Fibroblast of skin of scalp (primary cell): ENCODE results near the gene NLRC5.
A peak's percentile ranks its signal among the peaks of the same experiment; 100 is the strongest.

Experiments used
- DNase-seq: peaks from one replicate; pipeline ENCODE4 v3.0.0-alpha.2; 2013

The NLRC5 gene

GRCh38 chr16:57025941-57026777 lies 36.8 kb downstream of the NLRC5 start:
- DNase-seq = no peak

GRCh38 chr16:57026778-57027062 lies 37.4 kb downstream of the NLRC5 start:
- no peak for DNase-seq

DNA sequence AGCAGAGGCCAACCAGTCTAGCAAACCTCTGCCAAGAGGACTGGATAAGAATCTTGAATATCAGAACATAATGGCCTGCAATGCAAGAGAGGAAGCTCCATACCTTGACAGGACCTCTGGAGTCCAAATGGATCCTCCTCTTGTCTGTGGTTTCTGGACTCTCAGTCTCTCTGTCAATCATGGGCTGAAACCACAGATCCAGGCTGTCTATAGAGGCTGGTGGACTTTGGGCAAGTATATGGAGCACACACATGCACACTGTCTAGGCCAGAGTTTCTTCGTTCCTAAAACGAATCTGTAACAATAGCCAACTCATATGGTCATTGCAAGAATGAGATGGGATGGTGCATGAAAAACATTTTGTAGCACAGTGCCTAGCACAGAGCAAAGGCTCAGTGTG lies 37.7 kb downstream of the NLRC5 start:
- no peak for DNase-seq

DNA sequence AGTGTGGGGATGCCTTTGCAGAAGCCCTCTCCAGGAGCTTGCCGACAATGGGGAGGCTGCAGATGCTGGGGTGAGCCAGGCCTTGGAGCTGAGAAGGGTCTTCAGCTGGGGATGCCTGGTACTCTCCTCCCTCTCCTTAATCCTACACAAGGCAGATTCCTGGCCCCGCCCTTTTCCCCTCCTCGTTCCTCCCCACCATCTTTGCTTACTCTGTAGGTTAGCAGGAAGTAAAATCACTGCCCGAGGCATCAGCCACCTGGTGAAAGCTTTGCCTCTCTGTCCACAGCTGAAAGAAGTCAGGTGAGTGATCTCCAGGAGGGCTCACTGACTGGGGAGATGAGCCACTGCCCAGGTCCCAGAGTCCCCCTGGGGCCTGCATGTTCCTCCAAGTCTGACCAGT lies 38.7 kb downstream of the NLRC5 start:
- no peak for DNase-seq

- peak; percentile 36 for DNase-seq
Measured at GRCh38 chr16:57029161-57030160, 40.1 kb downstream of the NLRC5 start.

DNA sequence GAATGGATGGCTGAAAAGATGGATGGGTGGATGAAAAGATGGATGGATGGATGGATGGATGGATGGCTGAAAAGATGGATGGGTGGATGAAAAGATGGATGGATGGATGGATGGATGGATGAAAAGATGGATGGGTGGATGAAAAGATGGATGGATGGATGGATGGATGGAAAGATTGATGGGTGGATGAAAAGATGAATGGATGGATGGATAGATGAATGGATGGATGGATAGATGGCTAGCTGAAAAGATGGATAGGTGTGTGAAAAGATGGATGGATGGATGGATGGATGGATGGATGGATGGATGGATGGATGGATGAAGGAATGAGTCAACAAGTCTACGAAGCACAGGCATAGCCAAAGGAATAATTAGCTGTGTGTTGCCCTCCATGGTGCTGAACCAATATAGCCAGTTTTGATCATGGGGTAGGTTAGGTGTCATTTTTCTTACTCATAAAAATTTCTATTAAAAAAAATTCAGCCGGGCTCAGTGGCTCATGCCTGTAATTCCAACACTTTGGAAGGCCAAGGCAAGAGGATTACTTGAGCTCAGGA lies 41.1 kb downstream of the NLRC5 start:
- DNase-seq = no peak

DNA sequence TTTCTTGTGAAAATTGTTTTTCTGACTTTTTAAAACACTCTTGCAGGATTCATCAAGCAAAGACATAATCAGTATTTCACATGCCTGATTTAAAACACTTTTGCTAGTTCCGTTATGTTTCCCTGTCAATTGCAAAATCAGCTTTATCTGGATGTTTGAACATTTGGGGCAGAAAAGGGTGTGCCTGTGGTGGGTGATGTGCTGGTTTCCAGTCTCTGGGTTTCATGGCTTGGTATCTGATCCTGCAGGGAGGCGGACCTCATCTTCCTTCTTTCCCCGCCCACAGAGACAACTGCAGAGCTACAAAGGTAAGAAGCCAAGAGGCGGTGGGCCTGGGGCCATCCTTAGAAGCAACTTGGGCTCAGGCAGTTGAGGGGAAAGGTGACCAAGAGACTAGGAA lies 41.8 kb downstream of the NLRC5 start:
- no peak for DNase-seq

DNA sequence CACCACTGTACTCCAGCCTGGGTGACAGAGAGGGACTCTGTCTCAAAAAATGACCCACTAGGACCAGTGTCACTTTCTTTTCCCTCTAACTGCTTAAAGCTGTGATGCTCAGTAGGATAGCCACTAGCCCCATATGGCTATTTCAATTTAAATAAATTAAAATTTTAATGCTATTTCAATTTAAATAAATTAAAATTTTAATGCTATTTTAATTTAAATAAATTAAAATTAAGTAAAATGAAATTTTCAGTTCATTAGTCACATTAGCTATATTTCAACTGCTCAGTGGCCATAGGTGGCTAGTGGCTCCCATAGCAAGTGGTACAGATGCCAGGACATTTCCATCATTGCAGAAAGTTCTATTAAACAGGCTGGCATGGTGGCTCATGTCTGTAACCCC lies 43.0 kb downstream of the NLRC5 start:
- DNase-seq = no peak

DNA sequence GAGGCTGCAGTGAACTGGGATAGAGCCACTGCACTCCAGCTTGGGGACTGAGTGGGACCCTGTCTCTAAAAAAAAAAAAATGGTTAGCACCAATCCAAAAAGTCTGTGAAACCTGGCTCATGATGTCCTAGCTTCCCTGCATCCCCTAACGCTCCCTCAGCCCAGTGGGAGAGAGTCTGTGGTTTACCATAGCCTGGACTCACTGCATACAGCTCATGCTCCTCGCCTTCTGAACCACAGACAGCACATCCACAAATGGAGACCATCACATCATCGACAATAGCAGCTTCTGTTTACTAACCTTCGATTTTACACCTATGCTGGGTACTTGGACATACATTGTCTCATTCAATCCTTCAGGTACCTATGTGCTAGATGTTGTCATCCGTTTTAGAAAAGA lies 43.6 kb downstream of the NLRC5 start:
- peak; percentile 12 for DNase-seq

DNA sequence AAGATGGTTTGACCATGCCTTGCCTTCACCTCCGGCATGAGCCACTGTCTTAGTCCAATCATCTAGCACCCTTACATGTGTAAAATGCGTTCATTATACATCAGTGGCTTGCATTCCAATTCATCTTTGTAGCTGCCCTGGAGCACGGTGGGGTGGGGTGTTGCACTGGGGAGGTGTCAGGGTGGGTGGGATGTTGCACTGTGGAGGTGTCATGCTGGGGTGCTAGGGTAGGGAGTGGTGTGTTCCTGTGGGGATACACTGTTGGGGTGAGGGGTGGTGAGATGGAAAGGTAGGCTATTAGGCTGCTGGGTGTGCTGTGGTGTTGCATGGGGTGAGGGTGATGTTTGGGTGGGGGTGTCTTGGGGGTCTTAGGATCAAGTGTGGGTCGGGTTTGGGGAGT lies 47.0 kb downstream of the NLRC5 start:
- no peak for DNase-seq

DNA sequence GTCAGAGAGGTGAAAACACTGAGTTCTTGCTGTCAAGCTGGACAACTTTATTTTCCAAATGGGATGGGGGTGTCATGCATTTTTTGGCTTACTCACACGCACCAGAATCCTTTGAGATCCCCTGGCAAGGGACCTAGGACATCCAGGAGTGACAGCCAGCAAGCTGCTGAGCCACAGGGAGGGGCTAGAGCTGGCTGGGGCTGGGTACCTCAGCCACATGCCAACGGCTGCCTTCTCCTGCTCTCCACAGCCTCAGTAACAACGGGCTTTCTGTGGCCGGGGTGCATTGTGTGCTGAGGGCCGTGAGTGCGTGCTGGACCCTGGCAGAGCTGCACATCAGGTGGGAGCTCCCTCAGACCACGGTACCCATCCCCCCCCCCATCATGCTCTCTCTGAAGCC lies 47.6 kb downstream of the NLRC5 start:
- DNase-seq = no peak

DNA sequence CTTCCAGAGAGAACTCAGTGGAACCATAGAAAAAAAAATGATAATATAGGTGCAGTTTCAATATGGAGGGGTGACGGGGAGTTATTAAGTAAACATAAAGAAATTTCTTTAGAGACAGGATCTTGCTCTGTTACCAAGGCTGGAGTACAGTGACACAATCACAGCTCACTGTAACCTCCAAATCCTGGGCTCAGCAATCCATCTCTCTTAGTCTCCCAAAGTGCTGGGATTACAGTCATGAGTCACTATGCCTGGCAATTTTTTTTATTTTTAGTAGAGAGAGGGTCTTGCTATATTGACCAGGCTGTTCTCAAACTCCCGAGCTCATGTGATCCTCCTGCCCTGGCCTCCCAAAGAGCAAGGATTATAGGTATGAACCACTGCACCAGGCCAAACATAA lies 48.8 kb downstream of the NLRC5 start:
- DNase-seq = peak; percentile 59

DNA sequence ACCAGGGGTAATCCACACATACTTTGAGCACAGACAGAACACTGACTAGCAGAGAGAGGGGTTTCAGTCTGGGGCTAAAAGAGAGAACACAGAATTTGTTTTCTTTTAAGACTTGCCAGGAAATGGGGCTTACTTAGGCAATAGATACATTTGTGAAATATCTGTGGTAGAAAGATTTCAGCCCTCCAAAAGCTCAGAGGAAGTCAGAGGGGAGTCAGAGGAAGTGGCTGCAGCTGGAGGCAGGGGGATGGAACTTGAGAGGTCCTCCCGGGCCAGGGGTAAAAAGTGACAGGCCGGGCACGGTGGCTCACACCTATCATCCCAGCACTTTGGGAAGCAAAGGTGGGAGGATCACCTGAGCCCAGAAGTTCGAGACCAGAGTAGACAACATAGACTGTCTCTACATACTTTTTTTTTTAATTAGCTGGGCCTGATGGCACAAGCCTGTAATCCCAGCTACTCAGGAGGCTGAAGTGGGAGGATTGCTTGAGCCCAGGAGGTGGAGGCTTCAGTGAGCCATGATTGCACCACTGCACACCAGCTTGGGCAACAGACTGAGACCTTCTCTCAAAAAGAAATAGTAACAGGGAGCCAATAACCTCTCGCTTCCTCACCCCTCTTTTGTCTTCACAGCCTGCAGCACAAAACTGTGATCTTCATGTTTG lies 49.9 kb downstream of the NLRC5 start:
- DNase-seq = peak; percentile 83

GRCh38 chr16:57041182-57042156 lies 52.1 kb downstream of the NLRC5 start:
- DNase-seq = no peak

DNA sequence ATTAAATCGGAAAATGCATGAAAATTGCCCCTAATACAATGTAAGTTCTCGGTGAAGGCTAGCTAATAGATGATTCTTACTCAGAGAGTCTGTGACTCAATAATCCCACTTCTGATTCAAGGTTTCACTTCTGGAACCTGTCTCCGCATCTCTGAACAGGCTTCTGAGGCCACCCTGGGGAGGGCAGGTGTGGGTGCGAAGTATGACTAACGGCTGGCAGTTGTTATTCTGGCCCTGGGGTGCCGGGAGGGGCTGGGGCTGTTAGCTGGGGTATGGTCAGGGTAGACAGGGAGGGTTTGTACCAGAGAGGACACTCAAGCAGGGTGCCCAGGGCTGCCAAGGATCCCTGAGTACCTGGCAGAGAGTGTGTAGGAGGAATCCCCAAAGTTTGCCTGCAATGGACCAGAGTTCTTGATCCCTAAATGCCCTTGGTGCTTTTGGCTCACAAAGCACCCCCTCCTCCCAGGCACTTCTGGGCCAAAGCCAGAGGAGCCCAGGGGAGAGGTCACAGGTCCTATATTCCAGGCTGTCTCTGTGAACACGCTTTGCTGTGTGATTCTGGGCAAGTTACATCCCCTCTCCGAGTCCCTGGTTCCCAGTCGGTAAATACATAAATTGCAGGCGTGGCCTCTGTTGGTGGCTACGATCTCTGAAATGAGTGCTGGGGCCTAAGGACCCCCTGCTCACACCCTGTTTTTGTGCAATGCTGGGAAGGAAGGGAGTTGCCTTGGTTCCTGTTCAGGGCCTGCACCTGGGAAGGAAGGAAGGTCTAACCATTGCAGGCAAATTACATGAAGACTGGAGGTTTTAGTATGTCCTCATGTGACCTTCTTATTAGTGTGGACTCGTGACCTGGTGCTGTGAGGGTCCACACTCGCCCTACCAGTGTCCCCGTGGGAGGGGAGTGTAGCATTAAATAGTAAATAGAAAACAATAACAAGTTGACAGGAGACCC lies 53.1 kb downstream of the NLRC5 start:
- DNase-seq = no peak

- no peak for DNase-seq
Measured at GRCh38 chr16:57043248-57043647, 53.9 kb downstream of the NLRC5 start.

GRCh38 chr16:57044931-57045693 lies 55.8 kb downstream of the NLRC5 start:
- DNase-seq = no peak

GRCh38 chr16:57045694-57046381 lies 56.5 kb downstream of the NLRC5 start:
- DNase-seq = peak; percentile 69

GRCh38 chr16:57048095-57048494 lies 58.7 kb downstream of the NLRC5 start:
- DNase-seq = no peak
